DOHH2 (cell line): ENCODE results near the gene IL34.

Experiments used
- EZH2phosphoT487 ChIP-seq: fragments of 200-600 bp; sonication (generic); IDR thresholded peaks from 2 replicates; pipeline ENCODE4 v1.6.1; 2017; ENCODE audit warnings: borderline replicate concordance, mild to moderate bottlenecking, antibody characterized with exemption, low read length, moderate library complexity, mixed read lengths
- TF ChIP-seq, protein P1 (sequence below): fragments of 200-600 bp; sonication (generic); IDR thresholded peaks from one replicate; pipeline ENCODE4 v1.5.1; 2014; ENCODE audit warnings: antibody characterized with exemption, mild to moderate bottlenecking, low read depth, low read length; ENCODE audit not compliant: poor library complexity, severe bottlenecking

DNA sequence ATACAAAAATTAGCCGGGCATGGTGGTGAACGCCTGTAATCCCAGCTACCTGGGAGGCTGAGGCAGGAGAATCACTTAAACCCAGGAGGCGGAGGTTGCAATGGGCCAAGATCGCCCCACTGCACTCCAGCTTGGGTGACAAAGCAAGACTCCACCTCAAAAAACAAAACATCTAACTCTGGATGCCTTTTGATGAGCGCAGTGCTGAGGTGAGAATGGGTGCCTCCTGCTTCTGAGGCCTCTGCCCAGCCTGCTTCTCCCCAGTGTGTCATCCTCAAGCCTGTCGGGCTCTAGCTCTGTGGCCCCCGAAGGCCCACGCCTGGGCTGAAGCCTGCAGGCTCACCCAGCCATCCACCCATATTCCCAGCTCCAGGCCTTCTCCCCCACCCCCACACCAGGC is 50.0 kb downstream of the IL34 start:
- TF ChIP-seq, protein P1, sequence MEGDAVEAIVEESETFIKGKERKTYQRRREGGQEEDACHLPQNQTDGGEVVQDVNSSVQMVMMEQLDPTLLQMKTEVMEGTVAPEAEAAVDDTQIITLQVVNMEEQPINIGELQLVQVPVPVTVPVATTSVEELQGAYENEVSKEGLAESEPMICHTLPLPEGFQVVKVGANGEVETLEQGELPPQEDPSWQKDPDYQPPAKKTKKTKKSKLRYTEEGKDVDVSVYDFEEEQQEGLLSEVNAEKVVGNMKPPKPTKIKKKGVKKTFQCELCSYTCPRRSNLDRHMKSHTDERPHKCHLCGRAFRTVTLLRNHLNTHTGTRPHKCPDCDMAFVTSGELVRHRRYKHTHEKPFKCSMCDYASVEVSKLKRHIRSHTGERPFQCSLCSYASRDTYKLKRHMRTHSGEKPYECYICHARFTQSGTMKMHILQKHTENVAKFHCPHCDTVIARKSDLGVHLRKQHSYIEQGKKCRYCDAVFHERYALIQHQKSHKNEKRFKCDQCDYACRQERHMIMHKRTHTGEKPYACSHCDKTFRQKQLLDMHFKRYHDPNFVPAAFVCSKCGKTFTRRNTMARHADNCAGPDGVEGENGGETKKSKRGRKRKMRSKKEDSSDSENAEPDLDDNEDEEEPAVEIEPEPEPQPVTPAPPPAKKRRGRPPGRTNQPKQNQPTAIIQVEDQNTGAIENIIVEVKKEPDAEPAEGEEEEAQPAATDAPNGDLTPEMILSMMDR: no peak
- no peak for TF ChIP-seq EZH2phosphoT487
